Memory B cell (primary cell): ENCODE data around the gene GPT2.
"Not testable (repeated sequence)": the region's sequence is repeated elsewhere in the genome, so short reads cannot be mapped to it uniquely, and the experiment has no call there.

Experiments
- ATAC-seq: fragments of 150-1000 bp; cut with Tn5 transposase; 2 replicates; pipeline ENCODE4 v1.10.0; 2021; ENCODE audit warnings: low read depth, mild to moderate bottlenecking, moderate library complexity
- DNase-seq, 2 donors: peaks; one replicate each; pipeline ENCODE4 v3.0.0; 2022; ENCODE audit warnings: low spot score in 2 of 2
- H3K27ac Mint-ChIP-seq: one replicate; pipeline ENCODE4 v1.8.0; 2022; ENCODE audit warnings: mild to moderate bottlenecking, moderate library complexity, mixed read lengths
- H3K27me3 Mint-ChIP-seq: one replicate; pipeline ENCODE4 v1.8.0; 2022; ENCODE audit warnings: mixed read lengths
- H3K36me3 Mint-ChIP-seq: one replicate; pipeline ENCODE4 v1.8.0; 2022; ENCODE audit warnings: mild to moderate bottlenecking, mixed read lengths
- H3K4me1 Mint-ChIP-seq: one replicate; pipeline ENCODE4 v1.8.0; 2022; ENCODE audit warnings: mixed read lengths
- H3K4me3 Mint-ChIP-seq: one replicate; pipeline ENCODE4 v1.8.0; 2022; ENCODE audit warnings: mild to moderate bottlenecking, moderate library complexity, mixed read lengths
- H3K9me3 Mint-ChIP-seq: one replicate; pipeline ENCODE4 v1.8.0; 2022; ENCODE audit warnings: mixed read lengths

The GPT2 gene

DNA sequence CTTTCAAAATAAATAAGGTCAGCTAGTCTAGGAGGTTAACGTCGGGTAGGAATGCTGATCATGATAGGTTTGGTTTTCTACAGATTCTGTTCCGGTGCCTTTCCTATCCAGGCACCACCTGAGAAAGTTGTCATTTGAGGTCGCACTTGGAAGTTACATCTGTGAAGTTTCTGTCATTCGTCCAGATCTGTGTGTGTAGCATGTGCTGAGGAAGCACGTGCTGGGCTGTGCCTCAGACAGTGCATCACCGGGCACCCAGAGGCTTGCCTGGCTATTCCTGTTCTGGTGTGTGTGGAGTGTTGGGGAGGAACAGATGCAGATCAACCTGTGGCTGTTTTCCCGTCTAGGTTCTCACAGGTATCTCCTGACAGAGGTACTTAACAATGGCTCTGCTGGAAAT lies 46.7 kb downstream of the GPT2 start:
- H3K27me3 Mint-ChIP-seq, result no peaks in the 10 kb centered on the region
- DNase-seq, result no peak
- H3K27ac Mint-ChIP-seq, result no peak overlapping the region
- peaks cover 6% of the 10 kb centered on the region for H3K4me1 Mint-ChIP-seq
- peaks cover 1% of the 10 kb centered on the region for H3K36me3 Mint-ChIP-seq
- no peaks in the 10 kb centered on the region for H3K9me3 Mint-ChIP-seq
- ATAC-seq, result no peak
- H3K4me3 Mint-ChIP-seq, result no peak overlapping the region

DNA sequence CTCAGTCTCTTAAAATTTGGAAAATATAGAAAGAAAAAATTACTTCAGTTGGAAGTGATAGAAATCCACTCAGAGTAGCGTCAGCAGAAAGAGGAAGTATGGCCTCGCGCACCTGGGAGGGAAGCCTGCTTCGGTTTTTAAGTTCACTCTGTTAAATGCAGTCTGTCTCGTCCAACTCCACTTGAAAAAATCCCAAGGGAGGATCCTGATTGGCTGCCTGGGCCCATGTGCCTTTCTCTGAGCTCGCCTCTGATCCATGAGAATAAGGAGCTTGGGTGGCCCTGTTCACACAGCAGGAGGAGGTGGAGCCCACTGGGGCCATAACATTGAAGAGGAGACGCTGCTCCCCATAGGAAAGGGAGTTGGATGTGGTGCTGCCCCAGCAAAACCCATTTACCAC lies 48.6 kb downstream of the GPT2 start:
- Mint-ChIP-seq H3K36me3 (peaks cover 1% of the 10 kb centered on the region), H3K9me3 (no peaks in the 10 kb centered on the region), H3K27ac (peak overlapping the region; percentile 49), H3K4me3 (peak overlapping the region; percentile 71), H3K27me3 (no peaks in the 10 kb centered on the region), H3K4me1 (peaks cover 6% of the 10 kb centered on the region)
- DNase-seq, result peak; percentile 35 to 41
- peak; percentile 89 for ATAC-seq

DNA sequence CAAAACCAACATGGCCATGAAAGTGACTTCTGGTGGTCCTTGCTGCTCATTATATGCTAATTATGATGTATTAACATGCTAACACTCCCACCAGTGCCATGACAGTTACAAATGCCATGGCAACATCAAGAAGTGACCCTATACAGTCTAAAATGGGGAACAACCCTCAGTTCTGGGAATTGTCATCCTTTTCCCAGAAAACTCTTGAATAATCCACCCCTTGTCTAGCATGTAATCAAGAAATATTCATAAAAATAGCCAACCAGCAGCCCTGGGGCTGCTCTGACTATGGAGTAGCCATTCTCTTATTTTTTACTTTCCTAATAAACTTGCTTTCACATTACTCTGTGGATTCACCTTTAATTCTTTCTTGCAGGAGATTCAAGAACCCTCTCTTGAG lies 53.4 kb downstream of the GPT2 start:
- Mint-ChIP-seq H3K9me3 (no peaks in the 10 kb centered on the region), H3K36me3 (no peaks in the 10 kb centered on the region), H3K27ac (no peak overlapping the region), H3K27me3 (no peaks in the 10 kb centered on the region), H3K4me1 (peaks cover 6% of the 10 kb centered on the region), H3K4me3 (no peak overlapping the region)
- no peak for ATAC-seq
- DNase-seq, result no peak

DNA sequence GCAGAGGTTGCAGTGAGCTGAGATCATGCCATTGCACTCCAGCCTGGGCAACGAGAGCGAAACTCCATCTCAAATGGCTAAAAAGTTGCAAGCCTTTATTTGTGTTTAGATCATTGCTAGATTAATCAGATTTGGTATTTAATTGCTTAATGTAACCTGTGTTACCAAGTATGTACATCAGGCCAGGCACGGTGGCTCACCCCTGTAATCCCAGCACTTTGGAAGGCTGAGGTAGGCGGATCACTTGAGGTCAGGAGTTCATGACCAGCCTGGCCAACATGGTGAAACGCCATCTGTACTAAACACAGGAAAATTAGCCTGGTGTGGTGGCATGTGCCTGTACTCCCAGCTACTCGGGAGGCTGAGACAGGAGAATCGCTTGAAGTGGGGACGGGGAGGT lies 60.6 kb downstream of the GPT2 start:
- H3K9me3 Mint-ChIP-seq, ATAC-seq, H3K27ac Mint-ChIP-seq: not testable (repeated sequence)

DNA sequence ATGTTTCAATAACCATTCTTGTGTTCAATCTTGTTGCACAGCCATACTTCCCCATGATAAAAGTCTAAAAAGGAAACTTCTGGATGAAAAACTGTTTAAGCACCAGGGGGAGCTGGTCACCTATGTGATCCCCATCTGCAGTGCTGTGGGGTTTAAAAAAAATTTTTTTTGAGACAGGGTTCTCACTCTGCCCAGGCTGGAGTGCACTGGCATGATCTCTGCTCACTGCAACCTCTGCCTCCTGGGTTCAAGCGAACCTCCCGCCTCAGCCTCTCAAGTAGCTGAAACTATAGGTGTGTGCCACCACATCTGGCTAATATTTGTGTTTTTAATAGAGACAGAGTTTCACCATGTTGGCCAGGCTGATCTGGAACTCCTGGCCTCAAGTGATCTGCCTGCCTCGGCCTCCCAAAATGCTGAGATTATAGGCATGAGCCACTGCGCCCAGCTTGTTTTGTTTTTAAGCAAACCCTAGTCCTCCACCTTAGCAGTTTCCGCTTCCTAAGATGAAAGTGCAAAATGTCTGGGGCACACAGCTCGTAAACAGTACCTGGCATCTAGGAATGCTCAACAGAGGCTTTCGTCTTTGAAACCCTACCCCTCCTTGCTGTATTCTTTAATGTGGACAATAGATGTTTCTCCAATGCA lies 63.9 kb downstream of the GPT2 start:
- no peak overlapping the region for H3K4me3 Mint-ChIP-seq
- no peaks in the 10 kb centered on the region for H3K9me3 Mint-ChIP-seq
- no peaks in the 10 kb centered on the region for H3K27me3 Mint-ChIP-seq
- no peaks in the 10 kb centered on the region for H3K36me3 Mint-ChIP-seq
- ATAC-seq (peak; percentile 86), DNase-seq (peak; percentile 25 to 56)
- H3K4me1 Mint-ChIP-seq, result peaks cover 3% of the 10 kb centered on the region
- H3K27ac Mint-ChIP-seq, result no peak overlapping the region

More for the DNA sequence above, 60.6 kb downstream of the GPT2 start:
- H3K36me3 Mint-ChIP-seq, H3K4me3 Mint-ChIP-seq, H3K4me1 Mint-ChIP-seq, DNase-seq, H3K27me3 Mint-ChIP-seq: not testable (repeated sequence)

DNA sequence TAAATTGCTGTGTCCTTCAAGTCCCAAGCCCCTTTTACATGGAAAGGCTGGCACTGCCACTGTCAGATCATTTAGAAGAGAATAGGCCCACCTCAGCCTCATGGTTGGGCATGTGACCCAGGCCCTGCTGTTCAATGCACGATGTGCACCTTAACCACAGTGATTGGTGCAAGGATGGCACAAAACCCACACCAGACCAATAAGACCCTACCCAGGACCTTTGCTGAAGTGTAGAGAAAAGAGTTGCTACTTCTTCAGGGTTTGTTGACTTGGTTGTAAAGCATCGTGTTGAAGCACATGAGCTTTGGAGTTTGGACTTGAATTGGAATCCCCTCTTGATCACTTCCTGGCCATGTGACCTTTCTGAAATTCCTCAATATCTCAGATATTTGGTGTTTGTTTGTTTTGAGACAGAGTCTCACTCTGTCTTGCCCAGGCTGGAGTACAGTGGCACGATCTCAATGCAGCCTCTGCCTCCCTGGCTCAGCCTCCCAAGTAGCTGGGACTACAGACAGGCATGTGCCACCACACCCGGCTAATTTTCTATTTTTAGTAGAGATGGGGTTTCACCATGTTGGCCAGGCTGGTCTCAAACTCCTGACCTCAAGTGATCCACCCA lies 64.5 kb downstream of the GPT2 start:
- DNase-seq (no peak), ATAC-seq (no peak)
- H3K9me3 Mint-ChIP-seq, result no peaks in the 10 kb centered on the region
- H3K4me1 Mint-ChIP-seq, result peaks cover 3% of the 10 kb centered on the region
- no peaks in the 10 kb centered on the region for H3K36me3 Mint-ChIP-seq
- H3K27me3 Mint-ChIP-seq, result no peaks in the 10 kb centered on the region
- no peak overlapping the region for H3K27ac Mint-ChIP-seq
- no peak overlapping the region for H3K4me3 Mint-ChIP-seq

DNA sequence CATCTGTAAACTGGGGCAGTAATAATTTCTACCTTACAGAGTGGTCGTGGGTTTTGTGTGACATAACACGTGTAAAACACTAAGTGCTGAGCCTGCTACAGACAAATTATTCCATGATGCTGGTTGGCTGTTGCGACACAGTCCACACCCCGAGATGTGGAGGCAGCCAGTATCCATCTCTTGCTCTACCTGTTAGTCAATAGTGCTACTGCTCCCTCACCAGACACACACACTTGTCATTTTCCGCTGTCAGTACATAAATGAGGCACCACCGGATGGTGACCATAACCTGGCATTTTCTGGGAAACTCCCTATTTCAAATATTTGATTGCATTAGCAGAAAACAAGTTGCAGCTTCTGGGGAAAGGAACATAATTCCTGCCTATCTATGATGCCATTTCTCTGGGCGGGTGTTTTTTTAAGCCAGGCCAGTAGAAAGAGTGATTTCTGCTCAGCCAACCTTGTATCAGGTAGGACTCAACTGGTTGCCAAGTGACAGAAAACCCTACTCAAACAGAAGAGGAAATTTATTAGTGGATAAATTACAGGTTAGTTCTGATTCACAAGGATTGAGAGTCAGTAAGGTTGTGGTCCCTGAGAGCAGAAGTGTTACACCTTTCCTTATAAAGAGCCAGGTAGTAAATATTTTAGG lies 65.2 kb downstream of the GPT2 start:
- no peak overlapping the region for H3K4me3 Mint-ChIP-seq
- no peaks in the 10 kb centered on the region for H3K27me3 Mint-ChIP-seq
- no peak overlapping the region for H3K27ac Mint-ChIP-seq
- peaks cover 3% of the 10 kb centered on the region for H3K4me1 Mint-ChIP-seq
- ATAC-seq (peak; percentile 47), DNase-seq (no peak)
- no peaks in the 10 kb centered on the region for H3K9me3 Mint-ChIP-seq
- H3K36me3 Mint-ChIP-seq, result no peaks in the 10 kb centered on the region

DNA sequence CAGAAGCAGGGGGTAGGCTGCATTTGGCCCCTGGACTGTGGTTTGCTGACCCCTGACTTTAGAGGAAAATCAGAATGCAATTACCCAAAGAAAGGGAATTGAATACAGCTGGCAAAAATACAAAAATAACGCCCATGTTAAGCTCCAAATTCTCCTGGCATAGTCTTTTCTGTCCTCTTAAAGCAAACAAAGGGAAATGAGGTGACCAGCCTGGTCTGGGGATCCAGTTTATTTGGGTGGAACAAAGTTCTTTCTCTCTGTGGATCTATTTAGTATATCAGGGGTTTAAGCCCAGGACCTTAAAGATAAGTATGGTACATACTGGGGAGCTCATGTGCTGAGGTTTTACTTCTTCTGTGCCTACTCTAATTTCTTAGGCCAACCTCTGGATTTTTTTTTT lies 65.8 kb downstream of the GPT2 start:
- H3K9me3 Mint-ChIP-seq, result no peaks in the 10 kb centered on the region
- ATAC-seq (no peak), DNase-seq (no peak)
- no peaks in the 10 kb centered on the region for H3K27me3 Mint-ChIP-seq
- H3K4me3 Mint-ChIP-seq, result no peak overlapping the region
- H3K4me1 Mint-ChIP-seq, result peaks cover 3% of the 10 kb centered on the region
- peaks cover 4% of the 10 kb centered on the region for H3K36me3 Mint-ChIP-seq
- H3K27ac Mint-ChIP-seq, result no peak overlapping the region

DNA sequence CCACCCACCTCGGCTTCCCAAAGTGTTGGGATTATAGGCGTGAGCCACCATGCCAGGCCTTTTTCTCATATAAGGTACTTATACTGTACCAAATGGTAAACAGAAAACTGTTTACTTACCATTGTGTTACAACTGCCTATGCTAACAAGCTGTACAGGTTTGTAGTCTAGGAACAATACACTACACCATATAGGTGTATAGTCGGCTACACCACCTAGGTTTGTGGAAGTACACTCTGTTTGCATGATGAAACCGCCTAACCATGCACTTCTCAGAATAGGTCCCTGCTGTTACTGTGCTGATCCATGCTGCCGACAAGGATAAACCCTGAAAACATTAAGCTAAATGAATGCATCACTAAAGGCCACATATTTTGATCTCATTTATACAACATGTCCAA lies 70.4 kb downstream of the GPT2 start:
- ATAC-seq (no peak), DNase-seq (no peak)
- Mint-ChIP-seq H3K4me3 (no peak overlapping the region), H3K36me3 (peaks cover 14% of the 10 kb centered on the region), H3K4me1 (no peaks in the 10 kb centered on the region), H3K27me3 (no peaks in the 10 kb centered on the region), H3K9me3 (no peaks in the 10 kb centered on the region), H3K27ac (no peak overlapping the region)

DNA sequence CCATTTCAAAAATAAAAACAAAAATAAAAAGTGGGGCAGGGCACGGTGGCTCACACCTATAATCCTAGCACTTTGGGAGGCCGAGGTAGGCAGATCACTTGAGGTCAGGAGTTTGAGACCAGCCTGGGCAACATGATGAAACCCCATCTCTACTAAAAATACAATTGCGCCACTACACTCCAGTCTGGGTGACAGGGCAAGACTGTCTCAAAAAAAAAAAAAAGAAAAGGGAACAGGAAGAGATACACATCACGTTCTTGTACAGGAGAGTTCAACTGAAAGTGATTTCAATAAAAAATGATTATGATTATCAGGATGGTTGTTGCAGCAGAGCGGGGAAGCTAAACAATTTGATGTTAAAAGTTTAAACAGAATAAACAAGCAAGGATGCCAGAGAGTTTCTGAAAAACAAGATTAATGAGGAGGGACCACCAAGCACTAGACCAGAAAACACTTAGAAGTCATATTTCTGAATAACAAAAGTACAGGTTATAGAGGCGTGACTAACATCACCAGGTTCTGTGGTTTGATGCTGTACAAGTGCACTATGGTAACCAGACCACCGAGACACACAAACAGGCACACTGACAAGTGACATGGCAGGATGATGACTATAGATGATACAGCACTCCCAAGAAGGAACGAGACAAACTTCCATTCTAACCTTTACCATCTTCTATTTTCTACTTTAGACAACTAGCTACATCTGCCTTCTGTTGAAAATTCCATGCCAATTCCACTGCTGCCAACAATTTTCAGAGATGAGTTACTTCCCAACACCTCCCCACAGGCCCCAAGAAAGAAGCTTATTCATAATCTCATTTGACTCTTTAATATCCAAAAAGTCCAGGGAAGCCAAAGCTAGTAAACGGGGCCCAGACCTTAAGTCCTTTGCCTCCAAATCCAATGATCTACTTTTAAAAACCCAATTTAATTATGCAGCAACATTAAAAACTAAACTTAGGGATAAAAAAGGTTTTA lies 77.5 kb downstream of the GPT2 start:
- ATAC-seq (peak; percentile 86), DNase-seq (no peak)
- no peak overlapping the region for H3K4me3 Mint-ChIP-seq
- no peaks in the 10 kb centered on the region for H3K9me3 Mint-ChIP-seq
- H3K36me3 Mint-ChIP-seq, result peaks cover 31% of the 10 kb centered on the region
- no peaks in the 10 kb centered on the region for H3K27me3 Mint-ChIP-seq
- H3K4me1 Mint-ChIP-seq, result peaks cover 13% of the 10 kb centered on the region
- H3K27ac Mint-ChIP-seq, result peak overlapping the region; percentile 86

DNA sequence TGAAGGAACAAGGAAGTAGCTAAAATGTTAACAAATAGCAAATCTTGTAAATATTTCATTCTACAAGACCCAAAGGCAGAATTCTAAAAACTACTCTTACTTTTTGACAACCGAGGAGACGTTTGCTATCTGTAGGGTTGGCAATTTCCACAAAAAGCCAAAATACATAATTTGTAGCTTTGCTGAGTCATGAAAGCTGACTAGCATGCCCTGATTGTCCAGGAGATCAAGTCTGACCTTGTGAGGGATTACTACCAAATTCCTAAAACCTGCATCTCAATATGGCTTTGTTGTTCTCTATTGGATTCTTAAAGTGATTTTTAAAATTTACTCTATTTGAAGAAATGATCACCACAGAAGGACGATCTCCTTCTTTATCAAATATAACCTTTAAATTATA lies 78.5 kb downstream of the GPT2 start:
- no peak overlapping the region for H3K4me3 Mint-ChIP-seq

DNA sequence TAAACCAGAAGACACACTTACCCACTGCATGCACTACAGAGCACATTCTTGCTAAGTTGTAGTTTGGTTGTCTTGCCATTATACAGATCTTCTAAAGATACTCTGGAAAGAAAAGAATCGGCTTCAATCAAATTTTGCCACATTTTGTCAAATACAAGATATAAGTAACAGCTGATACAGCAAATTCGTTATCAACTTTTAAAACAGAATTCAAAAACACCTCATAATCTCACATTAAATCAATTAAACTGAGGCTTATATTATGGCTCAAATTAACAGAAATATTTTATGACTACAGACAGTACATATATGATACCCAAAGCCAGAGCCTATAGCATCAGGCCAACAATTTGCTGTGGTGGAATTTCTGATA lies 83.9 kb downstream of the GPT2 start:
- H3K9me3 Mint-ChIP-seq, result no peaks in the 10 kb centered on the region
- no peak overlapping the region for H3K27ac Mint-ChIP-seq
- peaks cover 25% of the 10 kb centered on the region for H3K36me3 Mint-ChIP-seq
- no peak overlapping the region for H3K4me3 Mint-ChIP-seq
- ATAC-seq (no peak), DNase-seq (no peak)
- H3K27me3 Mint-ChIP-seq, result no peaks in the 10 kb centered on the region
- peaks cover 14% of the 10 kb centered on the region for H3K4me1 Mint-ChIP-seq

More for the DNA sequence above, 78.5 kb downstream of the GPT2 start:
- Mint-ChIP-seq H3K36me3 (peaks cover 37% of the 10 kb centered on the region), H3K27me3 (no peaks in the 10 kb centered on the region), H3K27ac (peak overlapping the region; percentile 86), H3K9me3 (no peaks in the 10 kb centered on the region), H3K4me1 (peaks cover 13% of the 10 kb centered on the region)
- no peak for ATAC-seq
- DNase-seq, result no peak

DNA sequence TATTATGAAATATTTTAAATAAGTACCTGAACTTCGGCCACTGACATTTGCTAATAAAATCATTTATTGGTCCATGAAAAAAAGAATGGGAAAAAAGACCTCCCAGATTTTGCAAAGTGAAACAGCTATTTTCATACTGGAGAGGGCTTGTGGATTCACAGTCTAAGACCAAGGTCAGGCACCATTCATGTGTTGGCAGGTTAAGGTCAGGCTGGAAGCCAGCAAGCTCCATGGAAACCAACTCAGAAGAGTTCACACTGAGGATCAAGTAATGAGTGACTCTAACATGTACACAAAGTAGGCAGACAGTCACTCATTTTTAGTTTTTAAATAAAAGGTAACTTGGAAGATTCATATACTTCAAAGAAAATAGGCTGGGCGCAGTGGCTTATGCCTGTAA lies 85.9 kb downstream of the GPT2 start:
- no peaks in the 10 kb centered on the region for H3K27me3 Mint-ChIP-seq
- ATAC-seq, result no peak
- H3K36me3 Mint-ChIP-seq, result peaks cover 16% of the 10 kb centered on the region
- H3K4me3 Mint-ChIP-seq, result no peak overlapping the region
- H3K4me1 Mint-ChIP-seq, result peaks cover 22% of the 10 kb centered on the region
- no peak for DNase-seq
- no peak overlapping the region for H3K27ac Mint-ChIP-seq
- H3K9me3 Mint-ChIP-seq, result no peaks in the 10 kb centered on the region

DNA sequence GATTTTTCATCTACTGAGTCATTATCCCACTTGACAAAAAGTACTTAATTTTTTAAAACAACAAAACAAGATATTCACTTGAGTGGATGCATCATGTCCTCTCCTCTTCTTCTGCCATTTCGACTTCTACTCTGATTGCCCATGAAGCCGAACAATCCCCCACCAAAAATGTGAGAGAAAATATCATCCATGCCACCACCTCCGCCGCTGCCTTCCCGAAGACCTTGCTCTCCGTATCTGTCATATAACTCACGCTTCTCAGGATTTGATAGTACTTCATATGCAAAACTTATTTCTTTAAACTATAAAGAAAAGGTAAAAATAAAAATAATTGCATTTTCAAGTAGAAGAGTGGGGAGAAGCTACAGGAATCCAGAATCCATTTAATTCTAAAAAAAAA lies 87.1 kb downstream of the GPT2 start:
- Mint-ChIP-seq H3K27ac (peak overlapping the region; percentile 22), H3K4me3 (no peak overlapping the region), H3K4me1 (peaks cover 25% of the 10 kb centered on the region), H3K36me3 (peaks cover 16% of the 10 kb centered on the region), H3K27me3 (no peaks in the 10 kb centered on the region), H3K9me3 (no peaks in the 10 kb centered on the region)
- DNase-seq (no peak), ATAC-seq (no peak)
